DMS79 treated with DMSO at 0.1 percent for 48 hours (cell line): ENCODE results near the gene CLTB.
A peak's percentile ranks its signal among the peaks of the same experiment; 100 is the strongest.

Experiments
- DNase-seq: peaks from one replicate; lab custom pipeline; 2025; lab: John Stamatoyannopoulos, UW

Gene CLTB

GRCh38 chr5:176382721-176383120 is 33.6 kb downstream of the CLTB start:
- DNase-seq = no peak

- DNase-seq = no peak
These were observed 34.4 kb downstream of the CLTB start for GRCh38 chr5:176381979-176382378.

GRCh38 chr5:176381423-176381822 is 34.9 kb downstream of the CLTB start:
- DNase-seq = no peak

GRCh38 chr5:176379881-176380280 is 36.5 kb downstream of the CLTB start:
- DNase-seq = no peak

- no peak for DNase-seq
These were observed 43.1 kb downstream of the CLTB start for GRCh38 chr5:176373100-176373818.

- DNase-seq = no peak
These were observed 44.5 kb downstream of the CLTB start for GRCh38 chr5:176371621-176372539.

- DNase-seq = no peak
These were observed 46.2 kb downstream of the CLTB start for GRCh38 chr5:176369934-176370711.

GRCh38 chr5:176368726-176369125 is 47.6 kb downstream of the CLTB start:
- DNase-seq = no peak

- DNase-seq = no peak
These were observed 50.0 kb downstream of the CLTB start for GRCh38 chr5:176366232-176366894.

- no peak for DNase-seq
These were observed 50.7 kb downstream of the CLTB start, which contains the start of gene ARL10 for GRCh38 chr5:176365351-176366231. Gene ARL10 (plus strand): TSS chr5:176365487. CDS start chr5:176365564, 77 bp downstream.

- DNase-seq = no peak
These were observed 51.5 kb downstream of the CLTB start for GRCh38 chr5:176364765-176365350.

GRCh38 chr5:176362233-176362490 is 54.2 kb downstream of the CLTB start:
- no peak for DNase-seq

- DNase-seq = peak; percentile 55
These were observed 54.7 kb downstream of the CLTB start, which contains the start of gene KIAA1191 for GRCh38 chr5:176361437-176362232. Gene KIAA1191 (minus strand): TSS chr5:176361764. CDS start chr5:176359508, 2,256 bp downstream.

GRCh38 chr5:176360894-176361436 is 55.4 kb downstream of the CLTB start:
- no peak for DNase-seq

GRCh38 chr5:176359658-176360057 is 56.7 kb downstream of the CLTB start:
- DNase-seq = no peak

- no peak for DNase-seq
These were observed 60.2 kb downstream of the CLTB start for GRCh38 chr5:176356179-176356566.

- DNase-seq = peak; percentile 45
These were observed 60.8 kb downstream of the CLTB start for GRCh38 chr5:176355400-176356178.

- no peak for DNase-seq
These were observed 62.8 kb downstream of the CLTB start for GRCh38 chr5:176353533-176353932.
